Thoracic aorta (tissue), 2 donors: ENCODE measurements around the gene LRRIQ3. TPM values are rescaled to one million over a fixed set of nuclear protein-coding genes. Genes with fewer than 3 reads are reported as not detected.

ENCODE experiments used
- ATAC-seq: fragments of 150-250 bp; one replicate; pipeline ENCODE4 v1.8.0; 2017; ENCODE audit warnings: low read depth; ENCODE audit not compliant: insufficient number of reproducible peaks, low FRiP score
- DNase-seq: peaks from one replicate; pipeline ENCODE4 v3.0.0-alpha.2; 2020; ENCODE audit warnings: low spot score
- H3K27ac ChIP-seq, 2 donors: fragments of 200-600 bp; sonication (generic); 1 replicate in 1 of 2; 2 replicates in 1 of 2; pipeline ENCODE4 v1.5.1; 2016; ENCODE audit warnings: mild to moderate bottlenecking in 2 of 2, moderate library complexity in 2 of 2
- H3K27me3 ChIP-seq: fragments of 200-600 bp; sonication (generic); replicated peaks from 2 replicates; pipeline ENCODE4 v1.6.0; 2016; ENCODE audit warnings: mild to moderate bottlenecking; ENCODE audit not compliant: insufficient read depth
- H3K36me3 ChIP-seq: fragments of 200-600 bp; sonication (generic); one replicate; pipeline ENCODE4 v1.5.1; 2016
- H3K4me1 ChIP-seq, 2 donors: fragments of 200-600 bp; sonication (generic); 1 replicate in 1 of 2; 2 replicates in 1 of 2; pipeline versions ENCODE4 v1.5.1 to v1.6.0; 2016; ENCODE audit warnings: low read depth in 2 of 2, mild to moderate bottlenecking in 1 of 2; ENCODE audit not compliant: control insufficient read depth in 1 of 2
- H3K4me3 ChIP-seq: fragments of 200-600 bp; sonication (generic); 2 replicates; pipeline ENCODE4 v1.5.1; 2016; ENCODE audit warnings: mild to moderate bottlenecking
- H3K9me3 ChIP-seq: fragments of 200-600 bp; sonication (generic); 2 replicates; pipeline ENCODE4 v1.5.1; 2016
- total RNA-seq, 2 donors: library from RNA; depleted of rRNA; stranded (reverse); fragments of >200 nt; gene quantifications; one replicate each; pipeline versions ENCODE4 v1.1.0 to v1.2.3, GENCODE V29; 2016
- TF ChIP-seq, protein P1 (sequence below): fragments of 200-600 bp; sonication (generic); IDR thresholded peaks from one replicate; pipeline ENCODE4 v1.5.1; 2019; ENCODE audit warnings: antibody characterized with exemption

LRRIQ3 gene
- total RNA-seq, 2 donors from 2014 or later = 0.85 to 1.1 TPM

- Histone ChIP-seq H3K4me1 (no peaks in the 10 kb centered on the region), H3K36me3 (no peaks in the 10 kb centered on the region), H3K27ac (no peak overlapping the region), H3K9me3 (no peaks in the 10 kb centered on the region), H3K27me3 (no peaks in the 10 kb centered on the region), H3K4me3 (no peak overlapping the region)
- ATAC-seq = no peak
- DNase-seq = no peak
- TF ChIP-seq, protein P1, sequence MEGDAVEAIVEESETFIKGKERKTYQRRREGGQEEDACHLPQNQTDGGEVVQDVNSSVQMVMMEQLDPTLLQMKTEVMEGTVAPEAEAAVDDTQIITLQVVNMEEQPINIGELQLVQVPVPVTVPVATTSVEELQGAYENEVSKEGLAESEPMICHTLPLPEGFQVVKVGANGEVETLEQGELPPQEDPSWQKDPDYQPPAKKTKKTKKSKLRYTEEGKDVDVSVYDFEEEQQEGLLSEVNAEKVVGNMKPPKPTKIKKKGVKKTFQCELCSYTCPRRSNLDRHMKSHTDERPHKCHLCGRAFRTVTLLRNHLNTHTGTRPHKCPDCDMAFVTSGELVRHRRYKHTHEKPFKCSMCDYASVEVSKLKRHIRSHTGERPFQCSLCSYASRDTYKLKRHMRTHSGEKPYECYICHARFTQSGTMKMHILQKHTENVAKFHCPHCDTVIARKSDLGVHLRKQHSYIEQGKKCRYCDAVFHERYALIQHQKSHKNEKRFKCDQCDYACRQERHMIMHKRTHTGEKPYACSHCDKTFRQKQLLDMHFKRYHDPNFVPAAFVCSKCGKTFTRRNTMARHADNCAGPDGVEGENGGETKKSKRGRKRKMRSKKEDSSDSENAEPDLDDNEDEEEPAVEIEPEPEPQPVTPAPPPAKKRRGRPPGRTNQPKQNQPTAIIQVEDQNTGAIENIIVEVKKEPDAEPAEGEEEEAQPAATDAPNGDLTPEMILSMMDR = no peak
Observed at GRCh38 chr1:74236440-74236839, 38.5 kb upstream of the LRRIQ3 start.

DNA sequence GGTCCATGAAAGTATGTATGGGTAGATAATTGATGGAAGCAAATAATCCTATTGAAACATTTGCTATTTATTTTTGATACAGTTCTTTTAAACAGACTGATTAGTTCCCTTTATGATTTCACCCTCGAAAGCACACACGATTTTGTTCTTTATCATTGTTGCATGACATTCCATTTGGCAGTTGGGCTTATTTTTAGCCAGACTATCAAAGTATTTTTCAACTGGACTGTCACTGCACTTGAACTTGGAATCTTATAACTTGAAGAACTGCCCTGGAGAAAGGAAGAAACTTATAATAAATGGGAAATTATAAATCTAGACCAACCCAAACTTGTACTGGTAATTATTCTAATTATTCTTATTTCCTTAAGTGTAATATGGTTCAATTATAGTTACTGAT, 37.2 kb upstream of the LRRIQ3 start, which contains the start of gene TNNI3K:
TSS of gene TNNI3K (plus strand) at position 235 of the 400 bp plus-strand sequence. CDS start at position 300, 65 bp downstream.
- Histone ChIP-seq H3K4me3 (no peak within 1 kb of the TSS), H3K36me3 (no peaks in the 10 kb centered on the region), H3K27ac (no peak within 1 kb of the TSS), H3K4me1 (no peaks in the 10 kb centered on the region), H3K9me3 (no peaks in the 10 kb centered on the region), H3K27me3 (no peaks in the 10 kb centered on the region)
- TF ChIP-seq, protein P1 = no peak
- ATAC-seq (no peak), DNase-seq (no peak)

DNA sequence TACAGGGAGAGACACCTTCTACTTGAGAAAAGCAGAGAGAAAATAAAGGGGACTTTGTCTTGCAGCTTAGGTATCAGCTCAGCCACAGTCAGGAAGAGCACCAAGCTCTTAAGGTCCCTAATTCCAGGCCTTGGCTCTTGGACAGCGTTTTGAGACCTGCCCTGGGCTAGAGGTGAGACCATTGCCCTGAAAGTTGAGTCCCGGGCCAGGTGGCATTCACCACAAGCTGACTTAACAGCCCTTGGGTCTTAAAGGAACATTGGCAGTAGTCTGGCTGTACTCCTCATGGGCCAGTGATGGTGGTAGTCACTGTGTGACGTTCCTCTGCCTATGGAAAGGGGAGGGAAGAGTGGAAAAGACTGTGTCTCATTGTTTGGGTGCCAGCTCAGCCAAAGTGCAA, 25.5 kb upstream of the LRRIQ3 start:
- H3K27me3 ChIP-seq = no peaks in the 10 kb centered on the region
- TF ChIP-seq, protein P1 = no peak
- DNase-seq (no peak), ATAC-seq (no peak)
- H3K36me3 ChIP-seq = no peaks in the 10 kb centered on the region
- H3K27ac ChIP-seq = no peak overlapping the region
- peaks cover 17% of the 10 kb centered on the region for H3K9me3 ChIP-seq
- H3K4me1 ChIP-seq = no peaks in the 10 kb centered on the region
- H3K4me3 ChIP-seq = no peak overlapping the region

DNA sequence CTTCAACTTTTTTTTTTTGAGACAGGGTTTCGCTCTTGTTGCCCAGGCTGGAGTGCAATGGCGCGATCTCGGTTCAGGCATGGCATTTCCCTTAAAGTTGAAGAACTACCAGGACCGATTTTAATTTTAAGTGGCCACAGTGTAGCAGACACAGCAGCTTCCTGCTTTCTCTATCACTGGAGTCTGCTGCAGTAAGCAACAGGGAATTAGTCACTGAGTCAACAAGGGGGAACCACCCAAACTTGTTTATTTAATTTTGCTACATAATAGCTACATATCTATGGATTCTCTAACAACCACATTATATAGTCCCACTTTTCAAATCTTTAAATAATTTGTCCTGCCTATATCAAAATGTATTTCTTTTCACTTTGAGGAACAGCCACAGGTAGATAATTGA, 24.7 kb upstream of the LRRIQ3 start:
- H3K27ac ChIP-seq = no peak overlapping the region
- ATAC-seq (no peak), DNase-seq (no peak)
- no peak overlapping the region for H3K4me3 ChIP-seq
- no peaks in the 10 kb centered on the region for H3K36me3 ChIP-seq
- no peaks in the 10 kb centered on the region for H3K4me1 ChIP-seq
- peaks cover 17% of the 10 kb centered on the region for H3K9me3 ChIP-seq
- TF ChIP-seq, protein P1 = no peak
- H3K27me3 ChIP-seq = no peaks in the 10 kb centered on the region

- ATAC-seq (no peak), DNase-seq (no peak)
- Histone ChIP-seq H3K27ac (no peak overlapping the region), H3K9me3 (no peaks in the 10 kb centered on the region), H3K4me3 (no peak overlapping the region), H3K36me3 (no peaks in the 10 kb centered on the region), H3K4me1 (no peaks in the 10 kb centered on the region), H3K27me3 (no peaks in the 10 kb centered on the region)
- TF ChIP-seq, protein P1 = no peak
Observed at GRCh38 chr1:74215229-74215628, 17.3 kb upstream of the LRRIQ3 start.
